H1 (cell line): ENCODE measurements around the gene TEDDM1.

Source experiments
- EGR1 ChIP-seq: IDR thresholded peaks from 2 replicates; pipeline ENCODE4 v1.6.1; 2011; ENCODE audit warnings: low read depth, low read length, borderline replicate concordance
- EP300 ChIP-seq, 2 experiments: IDR thresholded peaks; 1 replicate in 1 of 2; 2 replicates in 1 of 2; pipeline ENCODE4 v1.6.1; 2011 to 2012; ENCODE audit warnings: low read depth in 2 of 2, low read length in 2 of 2, mild to moderate bottlenecking in 2 of 2, borderline replicate concordance in 1 of 2, inconsistent platforms in 1 of 2, moderate library complexity in 1 of 2
- EZH2 ChIP-seq: fragments of 200-600 bp; sonication (generic); IDR thresholded peaks from 2 replicates; pipeline ENCODE4 v1.7.1; 2012; ENCODE audit warnings: low read depth, mild to moderate bottlenecking, moderate library complexity, low read length, inconsistent platforms; ENCODE audit not compliant: severe bottlenecking
- GTF2F1 ChIP-seq: IDR thresholded peaks from 2 replicates; pipeline ENCODE4 v1.6.1; 2012; ENCODE audit warnings: low read depth, low read length, improper control_type of control experiment, borderline replicate concordance
- POLR2AphosphoS5 ChIP-seq: IDR thresholded peaks from 2 replicates; pipeline ENCODE4 v1.6.1; 2011; ENCODE audit warnings: low read depth, low read length
- SP1 ChIP-seq: IDR thresholded peaks from 2 replicates; pipeline ENCODE4 v1.6.1; 2011; ENCODE audit warnings: low read depth, low read length
- TF ChIP-seq, protein P1 (sequence below), 3 experiments: IDR thresholded peaks; 1 replicate in 2 of 3; 2 replicates in 1 of 3; pipeline versions ENCODE4 v1.5.1 to v1.6.1; 2011; ENCODE audit warnings: low read length in 3 of 3, mild to moderate bottlenecking in 3 of 3, inconsistent platforms in 2 of 3, low read depth in 1 of 3, moderate library complexity in 1 of 3; ENCODE audit not compliant: insufficient read depth in 1 of 3; ENCODE audit errors: control extremely low read depth in 1 of 3
- TF ChIP-seq, protein P2 (sequence below): IDR thresholded peaks from 2 replicates; pipeline ENCODE4 v1.6.1; 2012; ENCODE audit warnings: inconsistent platforms

DNA sequence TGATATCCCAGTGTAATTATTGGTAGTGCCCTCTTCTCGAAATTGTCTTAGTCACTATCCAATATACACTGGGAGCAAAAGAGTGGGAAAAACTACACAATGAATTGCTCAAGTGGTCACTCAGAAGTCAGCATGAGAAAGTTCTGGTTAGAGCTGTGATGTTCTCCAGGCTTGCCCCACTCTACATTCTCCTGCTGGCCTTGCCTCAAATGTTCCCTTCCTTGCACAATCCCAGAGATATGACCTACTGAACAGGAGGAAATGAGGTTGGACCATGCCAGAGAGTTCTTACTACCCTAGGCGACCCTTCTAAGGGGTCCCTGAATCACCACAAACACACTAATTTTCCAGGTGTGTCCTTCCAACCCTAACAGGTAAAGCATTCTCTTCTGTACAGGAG is 49.6 kb downstream of the TEDDM1 start:
- no peak for TF ChIP-seq GTF2F1
- TF ChIP-seq, protein P1, sequence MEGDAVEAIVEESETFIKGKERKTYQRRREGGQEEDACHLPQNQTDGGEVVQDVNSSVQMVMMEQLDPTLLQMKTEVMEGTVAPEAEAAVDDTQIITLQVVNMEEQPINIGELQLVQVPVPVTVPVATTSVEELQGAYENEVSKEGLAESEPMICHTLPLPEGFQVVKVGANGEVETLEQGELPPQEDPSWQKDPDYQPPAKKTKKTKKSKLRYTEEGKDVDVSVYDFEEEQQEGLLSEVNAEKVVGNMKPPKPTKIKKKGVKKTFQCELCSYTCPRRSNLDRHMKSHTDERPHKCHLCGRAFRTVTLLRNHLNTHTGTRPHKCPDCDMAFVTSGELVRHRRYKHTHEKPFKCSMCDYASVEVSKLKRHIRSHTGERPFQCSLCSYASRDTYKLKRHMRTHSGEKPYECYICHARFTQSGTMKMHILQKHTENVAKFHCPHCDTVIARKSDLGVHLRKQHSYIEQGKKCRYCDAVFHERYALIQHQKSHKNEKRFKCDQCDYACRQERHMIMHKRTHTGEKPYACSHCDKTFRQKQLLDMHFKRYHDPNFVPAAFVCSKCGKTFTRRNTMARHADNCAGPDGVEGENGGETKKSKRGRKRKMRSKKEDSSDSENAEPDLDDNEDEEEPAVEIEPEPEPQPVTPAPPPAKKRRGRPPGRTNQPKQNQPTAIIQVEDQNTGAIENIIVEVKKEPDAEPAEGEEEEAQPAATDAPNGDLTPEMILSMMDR (IDR thresholded peaks at IDR 0.05; ENCODE audit: control extremely low read depth in 1 of 3, insufficient read depth in 1 of 3, low read depth in 1 of 3, low read length in 3 of 3), result peak in 1 of 3 experiments; percentile 8; a peak in 1 of 4 replicates
- TF ChIP-seq EGR1, result no peak
- TF ChIP-seq POLR2AphosphoS5, result no peak
- no peak for TF ChIP-seq EP300 (IDR thresholded peaks at IDR 0.05; ENCODE audit: borderline replicate concordance in 1 of 2, low read depth in 2 of 2, low read length in 2 of 2)
- no peak for TF ChIP-seq EZH2
- TF ChIP-seq, protein P2, sequence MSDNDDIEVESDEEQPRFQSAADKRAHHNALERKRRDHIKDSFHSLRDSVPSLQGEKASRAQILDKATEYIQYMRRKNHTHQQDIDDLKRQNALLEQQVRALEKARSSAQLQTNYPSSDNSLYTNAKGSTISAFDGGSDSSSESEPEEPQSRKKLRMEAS, result no peak
- no peak for TF ChIP-seq SP1
